Measurements from ENCODE around the gene SMIM5. TPM values are rescaled to one million over a fixed set of nuclear protein-coding genes. Genes with fewer than 3 reads are reported as not detected.

SMIM5 gene
- total RNA-seq, 2 experiments from 2014 or later: 0.06 TPM; not detected in 1

DNA sequence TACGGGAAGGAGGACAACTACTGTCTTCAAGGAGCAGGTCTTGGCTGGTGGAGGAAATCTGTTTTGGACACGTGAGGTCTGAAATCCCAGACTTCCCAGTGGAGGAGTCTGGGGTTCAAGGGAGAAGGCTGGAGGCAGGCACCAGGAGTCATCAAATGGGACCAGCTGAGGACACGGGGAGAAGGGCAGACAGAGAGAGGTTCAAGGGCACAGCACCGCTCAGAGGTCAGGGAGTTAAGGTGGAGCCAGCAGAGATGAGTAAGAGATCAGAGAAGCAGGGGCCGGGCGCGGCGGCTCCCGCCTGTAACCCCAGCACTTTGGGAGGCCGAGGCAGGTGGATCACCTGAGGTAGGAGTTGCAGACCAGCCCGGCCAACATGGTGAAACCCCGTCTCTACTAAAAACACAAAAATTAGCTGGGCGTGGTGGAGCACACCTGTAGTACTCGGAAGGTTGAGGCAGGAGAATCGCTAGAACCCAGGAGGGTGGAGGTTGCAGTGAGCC is 10.4 kb upstream of the SMIM5 start:
- ChIA-PET POLR2A (interaction anchor here (0.5 kb wide), 1 partner anchor 26 kb away, joined by 3 read pairs; no protein-coding TSS in a partner anchor), CTCF (ENCODE audit: unreplicated experiment) (interaction anchor here (0.6 kb wide), 1 partner anchor 13 kb away, joined by 3 read pairs; no protein-coding TSS in a partner anchor)
- H3K36me3 ChIP-seq (ENCODE audit: insufficient read depth, low read length): no peaks in the 10 kb centered on the region
- peaks cover 12% of the 10 kb centered on the region for H3K4me1 ChIP-seq (ENCODE audit: insufficient read depth, low read length, poor library complexity, severe bottlenecking)
- intact Hi-C loops (cut with micrococcal nuclease; ENCODE audit: unreplicated experiment): no loop called here
- no peaks in the 10 kb centered on the region for H3K9me2 ChIP-seq (ENCODE audit: insufficient read depth, low read length)
- TF ChIP-seq, protein P1, sequence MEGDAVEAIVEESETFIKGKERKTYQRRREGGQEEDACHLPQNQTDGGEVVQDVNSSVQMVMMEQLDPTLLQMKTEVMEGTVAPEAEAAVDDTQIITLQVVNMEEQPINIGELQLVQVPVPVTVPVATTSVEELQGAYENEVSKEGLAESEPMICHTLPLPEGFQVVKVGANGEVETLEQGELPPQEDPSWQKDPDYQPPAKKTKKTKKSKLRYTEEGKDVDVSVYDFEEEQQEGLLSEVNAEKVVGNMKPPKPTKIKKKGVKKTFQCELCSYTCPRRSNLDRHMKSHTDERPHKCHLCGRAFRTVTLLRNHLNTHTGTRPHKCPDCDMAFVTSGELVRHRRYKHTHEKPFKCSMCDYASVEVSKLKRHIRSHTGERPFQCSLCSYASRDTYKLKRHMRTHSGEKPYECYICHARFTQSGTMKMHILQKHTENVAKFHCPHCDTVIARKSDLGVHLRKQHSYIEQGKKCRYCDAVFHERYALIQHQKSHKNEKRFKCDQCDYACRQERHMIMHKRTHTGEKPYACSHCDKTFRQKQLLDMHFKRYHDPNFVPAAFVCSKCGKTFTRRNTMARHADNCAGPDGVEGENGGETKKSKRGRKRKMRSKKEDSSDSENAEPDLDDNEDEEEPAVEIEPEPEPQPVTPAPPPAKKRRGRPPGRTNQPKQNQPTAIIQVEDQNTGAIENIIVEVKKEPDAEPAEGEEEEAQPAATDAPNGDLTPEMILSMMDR (conservative IDR thresholded peaks at IDR 0.05; ENCODE audit: low read length): no peak
- TF ChIP-seq EZH2phosphoT487 (IDR thresholded peaks at IDR 0.05; ENCODE audit: borderline replicate concordance, low read depth, low read length): no peak
- H3K27ac ChIP-seq (ENCODE audit: low read depth, low read length, poor library complexity, severe bottlenecking): no peak overlapping the region
- H3K79me2 ChIP-seq (ENCODE audit: insufficient read depth, low read depth, low read length): no peaks in the 10 kb centered on the region
- no TSS peak for BruUV-seq (replicated peaks)
- H3K9me3 ChIP-seq (ENCODE audit: low read length): no peaks in the 10 kb centered on the region
- H2AFZ ChIP-seq (ENCODE audit: low read length): no peak overlapping the region
- H3K4me2 ChIP-seq (ENCODE audit: low read length): no peak overlapping the region
- H3K4me3 ChIP-seq (ENCODE audit: low read depth, low read length, poor library complexity, severe bottlenecking): no peak overlapping the region
- DNase-seq (ENCODE audit: low spot score): no peak
- H4K20me1 ChIP-seq (ENCODE audit: insufficient read depth, low read length): no peaks in the 10 kb centered on the region

- no peaks in the 10 kb centered on the region for H3K79me2 ChIP-seq (ENCODE audit: insufficient read depth, low read depth, low read length)
- TF ChIP-seq, protein P1 (conservative IDR thresholded peaks at IDR 0.05; ENCODE audit: low read length): no peak
- no peak for TF ChIP-seq EZH2phosphoT487 (IDR thresholded peaks at IDR 0.05; ENCODE audit: borderline replicate concordance, low read depth, low read length)
- peaks cover 12% of the 10 kb centered on the region for H3K4me1 ChIP-seq (ENCODE audit: insufficient read depth, low read length, poor library complexity, severe bottlenecking)
- H3K9me3 ChIP-seq (ENCODE audit: low read length): no peaks in the 10 kb centered on the region
- H3K27ac ChIP-seq (ENCODE audit: low read depth, low read length, poor library complexity, severe bottlenecking): no peak overlapping the region
- ChIA-PET POLR2A (interaction anchor here (0.5 kb wide), 1 partner anchor 25 kb away, joined by 3 read pairs; no protein-coding TSS in a partner anchor), CTCF (ENCODE audit: unreplicated experiment) (interaction anchor here (1.0 kb wide), 1 partner anchor 124 kb away, joined by 3 read pairs; no protein-coding TSS in a partner anchor)
- H3K36me3 ChIP-seq (ENCODE audit: insufficient read depth, low read length): no peaks in the 10 kb centered on the region
- H3K4me3 ChIP-seq (ENCODE audit: low read depth, low read length, poor library complexity, severe bottlenecking): no peak overlapping the region
- no peaks in the 10 kb centered on the region for H4K20me1 ChIP-seq (ENCODE audit: insufficient read depth, low read length)
- H2AFZ ChIP-seq (ENCODE audit: low read length): no peak overlapping the region
- BruUV-seq (replicated peaks): no TSS peak
- intact Hi-C loops (cut with micrococcal nuclease; ENCODE audit: unreplicated experiment): no loop called here
- H3K4me2 ChIP-seq (ENCODE audit: low read length): no peak overlapping the region
- H3K9me2 ChIP-seq (ENCODE audit: insufficient read depth, low read length): no peaks in the 10 kb centered on the region
- DNase-seq (ENCODE audit: low spot score): no peak
These were observed 9.8 kb upstream of the SMIM5 start for GRCh38 chr17:75623386-75623785.

GRCh38 chr17:75624021-75624420 is 9.2 kb upstream of the SMIM5 start:
- Histone ChIP-seq H3K36me3 (ENCODE audit: insufficient read depth, low read length) (0 out of 2 replicates have a peak, but pooled peaks cover 6% of the 10 kb centered on the region), H3K27ac (ENCODE audit: low read depth, low read length, poor library complexity, severe bottlenecking) (no peak overlapping the region), H3K79me2 (ENCODE audit: insufficient read depth, low read depth, low read length) (no peaks in the 10 kb centered on the region), H3K4me3 (ENCODE audit: low read depth, low read length, poor library complexity, severe bottlenecking) (no peak overlapping the region), H3K9me3 (ENCODE audit: low read length) (no peaks in the 10 kb centered on the region), H3K9me2 (ENCODE audit: insufficient read depth, low read length) (no peaks in the 10 kb centered on the region), H2AFZ (ENCODE audit: low read length) (no peak overlapping the region), H3K4me2 (ENCODE audit: low read length) (no peak overlapping the region), H4K20me1 (ENCODE audit: insufficient read depth, low read length) (no peaks in the 10 kb centered on the region), H3K4me1 (ENCODE audit: insufficient read depth, low read length, poor library complexity, severe bottlenecking) (peaks cover 12% of the 10 kb centered on the region)
- ChIA-PET CTCF (ENCODE audit: unreplicated experiment) (interaction anchor here (1.0 kb wide), 1 partner anchor 124 kb away, joined by 3 read pairs; no protein-coding TSS in a partner anchor), POLR2A (no interaction called here)
- no TSS peak for BruUV-seq (replicated peaks)
- TF ChIP-seq, protein P1 (conservative IDR thresholded peaks at IDR 0.05; ENCODE audit: low read length): no peak
- TF ChIP-seq EZH2phosphoT487 (IDR thresholded peaks at IDR 0.05; ENCODE audit: borderline replicate concordance, low read depth, low read length): no peak
- no peak for DNase-seq (ENCODE audit: low spot score)
- intact Hi-C loops (cut with micrococcal nuclease; ENCODE audit: unreplicated experiment): no loop called here

Data from OCI-LY7 (cell line).